Endothelial cell of umbilical vein (primary cell): ENCODE results near the gene TBXT. TPM values are rescaled to one million over a fixed set of nuclear protein-coding genes. Genes with fewer than 3 reads are reported as not detected.

Experiments
- BruUV-seq: library from RNA; stranded (reverse); fragments of 400-500 nt; replicated peaks from 2 replicates; lab custom pipeline; 2021; lab: Mats Ljungman, UMichigan
- CTCF ChIA-PET: fragments of 300-600, 350-600 bp; sonication (Branson Sonifier 250); formaldehyde crosslinking; loops from one replicate; lab custom pipeline; 2021; ENCODE audit warnings: antibody characterized with exemption, inconsistent platforms; lab: Charles Lee
- POLR2A ChIA-PET: fragments of 300-600, 350-600 bp; sonication (Branson Sonifier 250); formaldehyde crosslinking; loops from one replicate; lab custom pipeline; 2021; ENCODE audit warnings: antibody characterized with exemption, inconsistent platforms; lab: Charles Lee
- DNase-seq: peaks from one replicate; pipeline ENCODE4 v3.0.0-alpha.2; 2011; ENCODE audit warnings: low read depth, low spot score
- FAIRE-seq: peaks from 2 replicates; lab custom pipeline; 2011; peaks lifted over from hg19 to GRCh38; lab: Jason Lieb, UNC
- H2AFZ ChIP-seq: 2 replicates; pipeline ENCODE4 v1.6.0; 2012; ENCODE audit warnings: low read depth, low read length, control low read depth, inconsistent platforms
- H3K27ac ChIP-seq: 2 replicates; pipeline ENCODE4 v1.5.1; 2011; ENCODE audit warnings: low read depth, mild to moderate bottlenecking, control low read depth, low read length, moderate library complexity; ENCODE audit not compliant: insufficient read depth
- H3K27me3 ChIP-seq, 2 experiments: 2 replicates each; pipeline versions ENCODE4 v1.6.0 to v1.6.1; 2011; ENCODE audit warnings: low read length in 2 of 2, mixed read lengths in 1 of 2; ENCODE audit not compliant: control insufficient read depth in 2 of 2, insufficient read depth in 2 of 2
- H3K36me3 ChIP-seq, 2 experiments: 2 replicates in 1 of 2; 3 replicates in 1 of 2; pipeline ENCODE4 v1.5.1; 2011; ENCODE audit warnings: low read length in 2 of 2, mild to moderate bottlenecking in 1 of 2, moderate library complexity in 1 of 2; ENCODE audit not compliant: control insufficient read depth in 2 of 2, insufficient read depth in 2 of 2; ENCODE audit errors: extremely low read depth in 1 of 2
- H3K4me1 ChIP-seq: 3 replicates; pipeline ENCODE4 v1.5.1; 2011; ENCODE audit warnings: mild to moderate bottlenecking, low read length; ENCODE audit not compliant: control insufficient read depth, insufficient read depth; ENCODE audit errors: extremely low read depth
- H3K4me2 ChIP-seq: 2 replicates; pipeline ENCODE4 v1.6.1; 2011; ENCODE audit warnings: low read length, control low read depth, mixed read lengths; ENCODE audit not compliant: insufficient read depth
- H3K4me3 ChIP-seq, 3 experiments: fragments of 200-600 bp in 1 of 3; sonication (generic), shearing (Covaris generic) in 1 of 3; replicated peaks in 1 of 3; 2 replicates each; pipeline ENCODE4 v1.5.1; 2011 to 2016; ENCODE audit warnings: control low read depth in 3 of 3, low read length in 3 of 3, mild to moderate bottlenecking in 2 of 3, inconsistent platforms in 1 of 3, low read depth in 1 of 3, moderate library complexity in 1 of 3; ENCODE audit not compliant: insufficient read depth in 1 of 3
- H3K79me2 ChIP-seq: 2 replicates; pipeline ENCODE4 v1.6.0; 2012; ENCODE audit warnings: low read length, inconsistent platforms; ENCODE audit not compliant: control insufficient read depth, insufficient read depth
- H3K9ac ChIP-seq: replicated peaks from 2 replicates; pipeline ENCODE3; 2011; ENCODE audit warnings: low read length, control low read depth; ENCODE audit not compliant: insufficient read depth; ENCODE audit errors: extremely low read depth
- H3K9me1 ChIP-seq: replicated peaks from 3 replicates; pipeline ENCODE4 v1.6.0; 2011; ENCODE audit warnings: mild to moderate bottlenecking, low read length; ENCODE audit not compliant: control insufficient read depth, insufficient read depth; ENCODE audit errors: extremely low read depth
- H3K9me3 ChIP-seq: replicated peaks from 2 replicates; pipeline ENCODE4 v1.5.1; 2012; ENCODE audit warnings: low read length, inconsistent platforms; ENCODE audit not compliant: control insufficient read depth, insufficient read depth
- H4K20me1 ChIP-seq: replicated peaks from 2 replicates; pipeline ENCODE3; 2011; ENCODE audit warnings: mild to moderate bottlenecking, low read length; ENCODE audit not compliant: control insufficient read depth, insufficient read depth; ENCODE audit errors: extremely low read depth
- CTCF ChIP-seq, 2 donors: IDR thresholded peaks; 1 replicate in 1 of 2; 2 replicates in 1 of 2; pipeline ENCODE4 v1.5.1; 2011; ENCODE audit warnings: low read length in 2 of 2, mild to moderate bottlenecking in 2 of 2, moderate library complexity in 2 of 2, control low read depth in 1 of 2, inconsistent platforms in 1 of 2, low read depth in 1 of 2; ENCODE audit not compliant: insufficient read depth in 1 of 2; ENCODE audit errors: extremely low read depth in 1 of 2
- EZH2 ChIP-seq: IDR thresholded peaks from 2 replicates; pipeline ENCODE4 v1.6.1; 2012; ENCODE audit warnings: borderline replicate concordance, low read depth, mild to moderate bottlenecking, moderate library complexity, low read length, inconsistent platforms; ENCODE audit not compliant: severe bottlenecking
- FOS ChIP-seq: IDR thresholded peaks from 2 replicates; pipeline ENCODE4 v1.6.1; 2011; ENCODE audit warnings: mild to moderate bottlenecking, low read length, moderate library complexity, borderline replicate concordance; ENCODE audit not compliant: insufficient read depth
- GATA2 ChIP-seq: IDR thresholded peaks from 2 replicates; pipeline ENCODE4 v1.7.0; 2011; ENCODE audit warnings: low read depth, mild to moderate bottlenecking, moderate library complexity, mixed read lengths, low read length; ENCODE audit not compliant: insufficient read length, insufficient read depth
- JUN ChIP-seq: IDR thresholded peaks from 2 replicates; pipeline ENCODE4 v1.6.1; 2011; ENCODE audit warnings: borderline replicate concordance, low read depth; ENCODE audit not compliant: insufficient read length, insufficient read depth
- MAX ChIP-seq: IDR thresholded peaks from 2 replicates; pipeline ENCODE4 v1.6.1; 2011; ENCODE audit not compliant: insufficient read depth, insufficient read length
- MYC ChIP-seq: IDR thresholded peaks from one replicate; pipeline ENCODE4 v1.6.1; 2011; ENCODE audit warnings: mild to moderate bottlenecking, low read depth, low read length
- POLR2A ChIP-seq: IDR thresholded peaks from 2 replicates; pipeline ENCODE4 v1.6.1; 2012; ENCODE audit warnings: low read depth, mild to moderate bottlenecking, control low read depth, low read length
- POLR2AphosphoS5 ChIP-seq: IDR thresholded peaks from 2 replicates; pipeline ENCODE4 v1.6.1; 2012; ENCODE audit warnings: low read depth, mild to moderate bottlenecking, control low read depth, low read length, moderate library complexity; ENCODE audit not compliant: insufficient read depth
- dilution Hi-C: fragments of 300-500 bp; cut with MboI; formaldehyde crosslinking; loops from one replicate; pipeline ENCODE4 v1.15.0; 2019; ENCODE audit warnings: low sequenced_read_pairs; ENCODE audit not compliant: extremely low pct_ligation_motif_present
- intact Hi-C: fragments of 100-400 bp; cut with micrococcal nuclease; formaldehyde crosslinking; loops from one replicate; pipeline ENCODE4 v1.10.0; 2022
- polyA plus RNA-seq, 4 experiments: library from polyadenylated mRNA; depleted of rRNA in 3 of 4; stranded (reverse) in 3 of 4; unstranded in 1 of 4; fragments of >200 nt; gene quantifications; 2 replicates each; pipeline versions ENCODE4 v1.2.1 to v1.2.3, GENCODE V29; 2011 to 2012; ENCODE audit warnings: missing spikeins in 1 of 4
- total RNA-seq: library from RNA; stranded (reverse); gene quantifications from 2 replicates; pipeline ENCODE4 v1.2.3, GENCODE V29; 2021

The TBXT gene
- total and polyA plus RNA-seq, 2 donors (not counting 3 experiments of a cell fraction or from before 2014, with no cell fraction given): not detected

- no peak overlapping the region for H2AFZ ChIP-seq
- no TSS peak for BruUV-seq
- no peaks in the 10 kb centered on the region for H3K4me1 ChIP-seq
- CTCF ChIA-PET: no interaction called here
- no peaks in the 10 kb centered on the region for H4K20me1 ChIP-seq
- H3K27ac ChIP-seq: no peak overlapping the region
- no peaks in the 10 kb centered on the region for H3K79me2 ChIP-seq
- DNase-seq (no peak), FAIRE-seq (no peak)
- H3K9ac ChIP-seq: no peak overlapping the region
- POLR2A ChIA-PET: no interaction called here
- H3K9me1 ChIP-seq: no peaks in the 10 kb centered on the region
- no peak overlapping the region for H3K4me3 ChIP-seq
- no peaks in the 10 kb centered on the region for H3K36me3 ChIP-seq
- H3K27me3 ChIP-seq: no peaks in the 10 kb centered on the region
- TF ChIP-seq CTCF (IDR thresholded peaks at IDR 0.05; ENCODE audit: extremely low read depth in 1 of 2, insufficient read depth in 1 of 2, low read depth in 1 of 2, low read length in 2 of 2) (no peak), JUN (no peak), GATA2 (no peak), MYC (no peak), MAX (no peak), FOS (no peak), POLR2A (no peak), EZH2 (no peak), POLR2AphosphoS5 (no peak)
- intact Hi-C loops: no loop called here
- H3K4me2 ChIP-seq: no peak overlapping the region
- dilution Hi-C loops: no loop called here
- H3K9me3 ChIP-seq: no peaks in the 10 kb centered on the region
These were observed 15.0 kb downstream of the TBXT start for GRCh38 chr6:166152660-166153059.
